HepG2 (cell line): ENCODE measurements around the gene ENO3. TPM values are rescaled to one million over a fixed set of nuclear protein-coding genes. Genes with fewer than 3 reads are reported as not detected.

Experiments
- ATAC-seq: fragments of 200-7000 bp; cut with Tn5 transposase; 3 replicates; pipeline ENCODE4 v1.9.1; 2020; ENCODE audit warnings: mild to moderate bottlenecking, moderate library complexity
- BruUV-seq: library from RNA; stranded (reverse); fragments of 400-500 nt; replicated peaks from 2 replicates; lab custom pipeline; 2021; lab: Mats Ljungman, UMichigan
- CTCF ChIA-PET: fragments of 300-600 bp; formaldehyde crosslinking; extraction: SDS; loops from one replicate; lab custom pipeline; 2021; ENCODE audit warnings: low total read pairs, inconsistent platforms, low intra/inter-chr PET ratio; lab: Yijun Ruan, JAX
- POLR2A ChIA-PET: fragments of 350-600 bp; sonication (Branson Sonifier 250); formaldehyde crosslinking; loops from one replicate; lab custom pipeline; 2020; ENCODE audit warnings: antibody characterized with exemption, inconsistent platforms; lab: Yijun Ruan, JAX
- DNase-seq: peaks from one replicate; pipeline ENCODE4 v3.0.0-alpha.2; 2015; ENCODE audit warnings: low spot score
- FAIRE-seq: peaks from 3 replicates; lab custom pipeline; 2011; peaks lifted over from hg19 to GRCh38; lab: Jason Lieb, UNC
- H2AFZ ChIP-seq: one replicate; pipeline ENCODE4 v1.6.1; 2011; ENCODE audit warnings: low read length, inconsistent platforms
- H3K27ac ChIP-seq: fragments of 300-600 bp; 3 replicates; pipeline ENCODE4 v1.8.0; 2011; ENCODE audit warnings: mixed run types, mild to moderate bottlenecking, mixed read lengths, low read length, inconsistent platforms; ENCODE audit not compliant: insufficient read depth; ENCODE audit errors: extremely low read length
- H3K27me3 ChIP-seq, 2 experiments: fragments of 200-600 bp in 1 of 2; 2 replicates in 1 of 2; 3 replicates in 1 of 2; pipeline versions ENCODE4 v1.6.0 to v1.8.0; 2011; ENCODE audit warnings: low read length in 2 of 2, mild to moderate bottlenecking in 2 of 2, moderate library complexity in 2 of 2, inconsistent platforms in 1 of 2; ENCODE audit not compliant: insufficient read depth in 2 of 2, control insufficient read depth in 1 of 2
- H3K36me3 ChIP-seq, 2 experiments: fragments of 200-600 bp in 1 of 2; replicated peaks in 1 of 2; 2 replicates in 1 of 2; 3 replicates in 1 of 2; pipeline versions ENCODE4 v1.5.1 to v1.8.0; 2011; ENCODE audit warnings: low read length in 2 of 2, inconsistent platforms in 1 of 2; ENCODE audit not compliant: insufficient read depth in 2 of 2, control insufficient read depth in 1 of 2
- H3K4me1 ChIP-seq: 2 replicates; pipeline ENCODE4 v1.5.1; 2012; ENCODE audit warnings: low read length, inconsistent platforms; ENCODE audit not compliant: insufficient read depth
- H3K4me2 ChIP-seq: 2 replicates; pipeline ENCODE4 v1.6.0; 2011; ENCODE audit warnings: low read depth, low read length, inconsistent platforms
- H3K4me3 ChIP-seq, 3 experiments: fragments of 200-600 bp in 1 of 3; sonication (generic), shearing (Covaris generic) in 1 of 3; replicated peaks in 1 of 3; 2 replicates each; pipeline ENCODE4 v1.5.1; 2011 to 2016; ENCODE audit warnings: low read length in 3 of 3, inconsistent platforms in 2 of 3, low read depth in 2 of 3, mild to moderate bottlenecking in 2 of 3, control low read depth in 1 of 3, mixed read lengths in 1 of 3; ENCODE audit not compliant: insufficient read depth in 1 of 3
- H3K79me2 ChIP-seq: one replicate; pipeline ENCODE4 v1.6.1; 2011; ENCODE audit warnings: low read length, inconsistent platforms; ENCODE audit not compliant: insufficient read depth
- H3K9ac ChIP-seq: 2 replicates; pipeline ENCODE4 v1.6.0; 2011; ENCODE audit warnings: mild to moderate bottlenecking, low read depth, low read length, inconsistent platforms; ENCODE audit not compliant: insufficient read depth
- H3K9me3 ChIP-seq: 2 replicates; pipeline ENCODE4 v1.5.1; 2012; ENCODE audit warnings: mild to moderate bottlenecking, low read length
- H4K20me1 ChIP-seq: 2 replicates; pipeline ENCODE4 v1.6.0; 2011; ENCODE audit warnings: inconsistent platforms, mild to moderate bottlenecking, low read length, moderate library complexity; ENCODE audit not compliant: insufficient read depth
- CTCF ChIP-seq: sonication (generic); formaldehyde crosslinking; IDR thresholded peaks from 2 replicates; pipeline ENCODE4 v1.5.0; 2020; ENCODE audit warnings: mild to moderate bottlenecking, missing genetic modification reagents, moderate library complexity
- KDM5A ChIP-seq: fragments of 200-600 bp; sonication (generic); IDR thresholded peaks from 2 replicates; pipeline ENCODE4 v1.7.0; 2018; ENCODE audit warnings: antibody characterized with exemption, mild to moderate bottlenecking, low read length, borderline replicate concordance
- KMT2A ChIP-seq: sonication (generic); formaldehyde crosslinking; IDR thresholded peaks from 2 replicates; pipeline ENCODE4 v1.4.0; 2020; ENCODE audit warnings: missing genetic modification reagents
- SOX13 ChIP-seq, 3 experiments: fragments of 450-650 bp in 1 of 3; sonication (generic) in 1 of 3; formaldehyde crosslinking in 1 of 3; IDR thresholded peaks in 2 of 3; conservative IDR thresholded peaks in 1 of 3; 2 replicates each; pipeline versions ENCODE4 v1.5.0 to v1.6.1; 2016 to 2020; ENCODE audit warnings: antibody characterized with exemption in 1 of 3, mild to moderate bottlenecking in 1 of 3, missing compliant biosample characterization in 1 of 3, missing genetic modification reagents in 1 of 3, moderate library complexity in 1 of 3
- TFAP4 ChIP-seq: sonication (generic); IDR thresholded peaks from 2 replicates; pipeline ENCODE4 v1.6.1; 2016; ENCODE audit warnings: low read depth, borderline replicate concordance
- WGBS: methylation state at CpG from one replicate; pipeline ENCODE4 v1.1.6; 2017; ENCODE audit warnings: low lambda C conversion rate; 5-methylcytosine and 5-hydroxymethylcytosine counted together
- in situ Hi-C: cut with HindIII; loops from 2 replicates; pipeline ENCODE4 v1.10.0; 2017; ENCODE audit warnings: low pct_unique_long_range_greater_than_20kb; ENCODE audit not compliant: extremely low pct_ligation_motif_present
- intact Hi-C: fragments of 100-400 bp; cut with micrococcal nuclease; formaldehyde crosslinking; loops from one replicate; pipeline ENCODE4 v1.10.0; 2022; ENCODE audit not compliant: unreplicated experiment
- polyA plus RNA-seq, 8 experiments: library from polyadenylated mRNA; depleted of rRNA in 3 of 8; stranded (reverse) in 7 of 8; unstranded in 1 of 8; fragments of >200 nt; fragmentation: Illumina TruSeq in 4 of 8; extraction: Trizol in 4 of 8; gene quantifications; 2 replicates each; pipeline versions ENCODE4 v1.2.1 to v1.2.3, GENCODE V29; 2011 to 2016; ENCODE audit warnings: low read depth in 4 of 8, missing spikeins in 1 of 8, mixed read lengths in 1 of 8; ENCODE audit not compliant: insufficient read depth in 1 of 8
- total RNA-seq, 5 experiments: library from RNA; depleted of rRNA; stranded (reverse); fragments of >200 nt; fragmentation: Illumina TruSeq; extraction: Trizol; gene quantifications; 2 replicates each; pipeline ENCODE4 v1.2.3, GENCODE V29; 2016; ENCODE audit warnings: low read depth in 1 of 5

The ENO3 gene
- total and polyA plus RNA-seq, 2 of the 13 experiments (the other 11 are each of a cell fraction or from before 2014, with no cell fraction given): 59.8 to 69.8 TPM

- ATAC-seq (peak; percentile 16; the same call in 2 of the 3 replicates), FAIRE-seq (no peak), DNase-seq (no peak)
- Histone ChIP-seq H3K4me1 (peaks cover 27% of the 10 kb centered on the region), H3K9ac (no peak overlapping the region), H3K27ac (no peak overlapping the region), H3K27me3 (no peaks in the 10 kb centered on the region), H3K36me3 (peaks cover 3 to 27% of the 10 kb centered on the region in 2 experiments; a peak in 4 of 5 replicates), H3K4me2 (no peak overlapping the region), H3K9me3 (no peaks in the 10 kb centered on the region), H3K4me3 (no peak overlapping the region), H4K20me1 (no peaks in the 10 kb centered on the region), H2AFZ (no peak overlapping the region), H3K79me2 (peaks cover 6% of the 10 kb centered on the region)
- BruUV-seq: no TSS peak
- WGBS: 88% methylated on average over 5 of the region's 10 CpGs
- in situ Hi-C loops (no loop called here), intact Hi-C loops (no loop called here)
- TF ChIP-seq TFAP4: no peak
- TF ChIP-seq KDM5A: no peak
- no peak for TF ChIP-seq SOX13 (IDR thresholded peaks at IDR 0.05)
- TF ChIP-seq SOX13 (CRISPR knock-in tag; conservative IDR thresholded peaks at IDR 0.05 in 1 of 2, IDR thresholded peaks at IDR 0.05 in 1 of 2): no peak
- no peak for TF ChIP-seq KMT2A (CRISPR knock-in tag)
- peak; percentile 37 for TF ChIP-seq CTCF (CRISPR knock-in tag)
- ChIA-PET CTCF (no interaction called here), POLR2A (interaction anchor here (0.8 to 5.8 kb wide), 2 partner anchors 9 to 12 kb away, joined by 3 to 43 read pairs; partner anchors contain the start of genes PFN1 and SPAG7)
These were observed 5.7 kb downstream of the ENO3 start for GRCh38 chr17:4956493-4957061.
